ENCODE measurements around the gene HS6ST3. TPM values are rescaled to one million over a fixed set of nuclear protein-coding genes. Genes with fewer than 3 reads are reported as not detected.

Gene HS6ST3
- total RNA-seq, 3 donors from 2014 or later: not detected

GRCh38 chr13:96444676-96445075 is 354.8 kb downstream of the HS6ST3 start:
- no peaks in the 10 kb centered on the region for H3K4me1 Mint-ChIP-seq (ENCODE audit: low read depth)
- peaks cover 11% of the 10 kb centered on the region for H3K9me3 Mint-ChIP-seq
- H3K27me3 Mint-ChIP-seq (ENCODE audit: low read depth): no peaks in the 10 kb centered on the region
- H3K4me3 Mint-ChIP-seq: no peak overlapping the region
- H3K36me3 Mint-ChIP-seq (ENCODE audit: insufficient read depth): no peaks in the 10 kb centered on the region
- DNase-seq: no peak
- ATAC-seq: no peak

- no peak for ATAC-seq
- Mint-ChIP-seq H3K27me3 (ENCODE audit: low read depth) (no peaks in the 10 kb centered on the region), H3K4me1 (ENCODE audit: low read depth) (no peaks in the 10 kb centered on the region), H3K36me3 (ENCODE audit: insufficient read depth) (no peaks in the 10 kb centered on the region), H3K9me3 (peaks cover under 1% of the 10 kb centered on the region), H3K4me3 (no peak overlapping the region)
- no peak for DNase-seq
These were observed 360.0 kb downstream of the HS6ST3 start for GRCh38 chr13:96449920-96450319.

DNA sequence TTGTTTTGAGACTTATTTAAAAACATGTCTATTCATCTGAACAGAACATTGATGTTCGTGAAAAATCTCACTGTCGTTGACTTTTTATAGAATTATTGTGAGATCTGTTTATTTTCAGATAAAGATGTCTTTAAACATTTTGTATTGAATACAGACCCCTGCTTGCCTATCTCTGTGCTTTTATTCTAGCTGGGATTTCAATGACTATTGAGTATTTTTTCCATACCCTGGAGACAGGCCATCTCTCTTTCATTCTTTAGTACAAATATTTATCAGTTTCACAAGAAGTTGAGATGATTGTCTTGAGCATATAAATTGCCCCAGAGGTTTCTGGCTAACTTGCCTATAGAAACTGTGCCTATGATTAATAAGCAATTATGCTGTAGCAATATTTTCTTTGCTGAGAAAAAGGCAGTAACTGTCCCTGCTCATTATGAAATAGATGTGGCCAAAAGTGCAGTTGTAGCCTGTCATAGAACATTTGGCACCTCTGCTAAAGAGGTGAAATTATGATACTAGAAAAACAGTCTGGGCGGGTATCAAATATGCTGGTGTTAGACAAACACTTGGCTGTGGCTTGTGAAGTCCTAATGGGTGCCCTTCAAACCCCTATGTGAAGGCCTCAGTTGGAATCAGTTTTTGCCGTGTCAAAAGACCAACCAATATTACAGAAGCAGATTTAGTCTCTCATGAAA is 360.6 kb downstream of the HS6ST3 start:
- Mint-ChIP-seq H3K4me1 (ENCODE audit: low read depth) (no peaks in the 10 kb centered on the region), H3K27me3 (ENCODE audit: low read depth) (no peaks in the 10 kb centered on the region), H3K36me3 (ENCODE audit: insufficient read depth) (no peaks in the 10 kb centered on the region), H3K4me3 (no peak overlapping the region), H3K9me3 (no peaks in the 10 kb centered on the region)
- DNase-seq (no peak), ATAC-seq (no peak)

GRCh38 chr13:96454466-96454865 is 364.6 kb downstream of the HS6ST3 start:
- no peak for DNase-seq
- H3K36me3 Mint-ChIP-seq (ENCODE audit: insufficient read depth): no peaks in the 10 kb centered on the region
- H3K4me3 Mint-ChIP-seq: no peak overlapping the region
- H3K4me1 Mint-ChIP-seq (ENCODE audit: low read depth): no peaks in the 10 kb centered on the region
- H3K9me3 Mint-ChIP-seq: no peaks in the 10 kb centered on the region
- no peak for ATAC-seq
- no peaks in the 10 kb centered on the region for H3K27me3 Mint-ChIP-seq (ENCODE audit: low read depth)

DNA sequence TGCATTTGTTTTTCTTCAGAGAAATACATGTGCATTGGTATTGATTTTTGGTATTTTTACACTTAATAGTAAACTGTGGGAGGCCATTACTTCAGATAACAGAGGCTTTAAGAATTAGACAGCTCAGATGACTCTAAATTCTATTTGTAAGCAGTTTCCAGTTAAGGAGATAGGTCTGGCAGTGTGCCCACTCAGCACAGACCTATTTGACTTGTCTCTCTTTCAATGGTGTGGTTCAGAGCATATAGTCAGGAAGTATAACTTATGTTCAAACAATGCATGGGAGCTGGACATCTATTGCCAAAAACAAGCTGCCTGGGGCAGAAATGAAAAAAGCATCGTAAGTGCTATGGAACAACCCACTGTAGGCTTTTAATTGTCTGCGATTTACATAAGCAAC is 370.7 kb downstream of the HS6ST3 start:
- DNase-seq (no peak), ATAC-seq (no peak)
- Mint-ChIP-seq H3K4me1 (ENCODE audit: low read depth) (no peaks in the 10 kb centered on the region), H3K9me3 (peaks cover 3% of the 10 kb centered on the region), H3K4me3 (no peak overlapping the region), H3K36me3 (ENCODE audit: insufficient read depth) (no peaks in the 10 kb centered on the region), H3K27me3 (ENCODE audit: low read depth) (no peaks in the 10 kb centered on the region)

- no peak for ATAC-seq
- Mint-ChIP-seq H3K27me3 (ENCODE audit: low read depth) (no peaks in the 10 kb centered on the region), H3K36me3 (ENCODE audit: insufficient read depth) (no peaks in the 10 kb centered on the region), H3K4me1 (ENCODE audit: low read depth) (no peaks in the 10 kb centered on the region), H3K9me3 (peaks cover 16% of the 10 kb centered on the region), H3K4me3 (no peak overlapping the region)
- DNase-seq: no peak
These were observed 383.7 kb downstream of the HS6ST3 start for GRCh38 chr13:96473526-96474180.

- Mint-ChIP-seq H3K4me1 (ENCODE audit: low read depth) (no peaks in the 10 kb centered on the region), H3K9me3 (peaks cover 14% of the 10 kb centered on the region), H3K4me3 (no peak overlapping the region), H3K36me3 (ENCODE audit: insufficient read depth) (no peaks in the 10 kb centered on the region), H3K27me3 (ENCODE audit: low read depth) (no peaks in the 10 kb centered on the region)
- ATAC-seq (no peak), DNase-seq (no peak)
These were observed 384.3 kb downstream of the HS6ST3 start for GRCh38 chr13:96474181-96474557.

DNA sequence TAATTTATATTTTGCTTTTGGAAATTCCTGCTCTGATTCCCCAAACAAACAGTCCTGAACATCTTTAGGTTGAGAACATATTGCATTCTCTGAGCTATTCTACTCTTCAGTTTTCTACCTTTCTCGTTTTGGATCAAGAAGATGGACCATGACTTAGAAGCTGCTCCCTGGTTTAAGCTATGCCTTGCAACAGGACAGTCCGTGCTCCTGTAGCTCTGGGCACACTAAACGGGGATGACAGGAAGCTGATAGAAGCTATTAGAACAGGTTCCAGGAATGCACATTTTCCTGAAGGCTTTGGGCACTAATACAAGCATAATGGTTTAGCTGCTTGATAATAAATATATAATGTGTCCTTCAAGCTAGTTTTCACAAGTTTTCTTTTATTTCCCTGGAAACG is 385.2 kb downstream of the HS6ST3 start:
- H3K4me1 Mint-ChIP-seq (ENCODE audit: low read depth): no peaks in the 10 kb centered on the region
- no peaks in the 10 kb centered on the region for H3K36me3 Mint-ChIP-seq (ENCODE audit: insufficient read depth)
- H3K27me3 Mint-ChIP-seq (ENCODE audit: low read depth): no peaks in the 10 kb centered on the region
- no peak for ATAC-seq
- no peak for DNase-seq
- no peak overlapping the region for H3K4me3 Mint-ChIP-seq
- H3K9me3 Mint-ChIP-seq: peaks cover 9% of the 10 kb centered on the region

- ATAC-seq (no peak), DNase-seq (no peak)
These were observed 391.6 kb downstream of the HS6ST3 start for GRCh38 chr13:96481482-96481881.

DNA sequence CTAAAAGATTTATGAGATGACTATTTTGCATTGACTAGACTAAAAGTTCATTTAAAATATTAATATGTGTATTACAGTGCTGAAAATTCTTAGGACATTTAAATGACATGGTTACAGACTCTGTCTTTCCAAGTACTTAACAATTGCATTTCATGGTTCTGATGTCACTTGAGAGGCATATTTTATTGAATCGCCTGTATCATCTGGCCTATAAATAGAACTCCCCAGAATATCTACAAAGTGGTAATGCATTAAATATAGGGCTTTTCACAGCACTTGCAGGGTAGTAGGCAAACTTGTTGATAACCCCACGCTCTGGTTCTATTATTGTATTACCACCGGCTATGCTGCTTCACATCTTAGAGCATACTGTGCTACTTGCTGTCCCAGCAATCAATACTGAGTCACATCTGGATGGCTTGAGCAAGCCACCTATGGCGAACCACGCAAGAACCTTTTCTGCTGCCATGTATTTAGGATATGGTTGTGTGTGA is 400.6 kb downstream of the HS6ST3 start:
- ATAC-seq: no peak
- H3K27me3 Mint-ChIP-seq (ENCODE audit: low read depth): no peaks in the 10 kb centered on the region
- no peaks in the 10 kb centered on the region for H3K4me1 Mint-ChIP-seq (ENCODE audit: low read depth)
- no peak for DNase-seq
- H3K36me3 Mint-ChIP-seq (ENCODE audit: insufficient read depth): no peaks in the 10 kb centered on the region
- no peak overlapping the region for H3K4me3 Mint-ChIP-seq
- H3K9me3 Mint-ChIP-seq: peaks cover 6% of the 10 kb centered on the region

More at GRCh38 chr13:96481482-96481881, 391.6 kb downstream of the HS6ST3 start:
- Mint-ChIP-seq H3K9me3 (peaks cover 6% of the 10 kb centered on the region), H3K4me1 (ENCODE audit: low read depth) (no peaks in the 10 kb centered on the region), H3K36me3 (ENCODE audit: insufficient read depth) (no peaks in the 10 kb centered on the region), H3K4me3 (no peak overlapping the region), H3K27me3 (ENCODE audit: low read depth) (no peaks in the 10 kb centered on the region)

- no peaks in the 10 kb centered on the region for H3K4me1 Mint-ChIP-seq (ENCODE audit: low read depth)
These were observed 401.2 kb downstream of the HS6ST3 start for GRCh38 chr13:96491103-96491502.

GRCh38 chr13:96492766-96493165 is 402.9 kb downstream of the HS6ST3 start:
- Mint-ChIP-seq H3K36me3 (ENCODE audit: insufficient read depth) (no peaks in the 10 kb centered on the region), H3K27me3 (ENCODE audit: low read depth) (no peaks in the 10 kb centered on the region), H3K4me3 (no peak overlapping the region), H3K9me3 (peaks cover 10% of the 10 kb centered on the region), H3K4me1 (ENCODE audit: low read depth) (no peaks in the 10 kb centered on the region)
- ATAC-seq (no peak), DNase-seq (no peak)

More at GRCh38 chr13:96491103-96491502, 401.2 kb downstream of the HS6ST3 start:
- peaks cover 6% of the 10 kb centered on the region for H3K9me3 Mint-ChIP-seq
- H3K27me3 Mint-ChIP-seq (ENCODE audit: low read depth): no peaks in the 10 kb centered on the region
- ATAC-seq: no peak
- no peak overlapping the region for H3K4me3 Mint-ChIP-seq
- no peaks in the 10 kb centered on the region for H3K36me3 Mint-ChIP-seq (ENCODE audit: insufficient read depth)
- no peak for DNase-seq

DNA sequence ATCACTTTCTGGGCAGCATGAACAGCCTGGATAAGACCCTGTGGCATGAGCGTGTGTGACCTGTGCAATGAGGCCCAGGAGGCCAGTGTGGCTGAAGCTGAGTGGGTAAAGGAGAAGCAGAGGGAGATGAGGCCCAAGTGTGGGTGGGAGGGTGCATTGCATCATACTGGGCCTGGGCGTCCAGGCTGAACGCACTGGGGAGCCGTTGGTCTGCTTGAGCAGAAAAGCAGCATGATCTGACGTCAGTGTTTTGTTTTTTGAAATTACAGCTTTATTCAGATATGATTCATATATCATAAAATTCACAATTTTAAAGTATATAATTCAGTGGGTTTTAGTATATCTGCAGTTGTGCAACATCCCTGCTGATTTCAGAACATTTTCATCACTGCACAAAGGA is 409.7 kb downstream of the HS6ST3 start:
- DNase-seq (no peak), ATAC-seq (no peak)
- Mint-ChIP-seq H3K4me1 (ENCODE audit: low read depth) (no peaks in the 10 kb centered on the region), H3K27me3 (ENCODE audit: low read depth) (no peaks in the 10 kb centered on the region), H3K36me3 (ENCODE audit: insufficient read depth) (no peaks in the 10 kb centered on the region), H3K9me3 (peaks cover 9% of the 10 kb centered on the region), H3K4me3 (no peak overlapping the region)

- DNase-seq (no peak), ATAC-seq (no peak)
- no peaks in the 10 kb centered on the region for H3K36me3 Mint-ChIP-seq (ENCODE audit: insufficient read depth)
- peaks cover 5% of the 10 kb centered on the region for H3K9me3 Mint-ChIP-seq
- no peaks in the 10 kb centered on the region for H3K27me3 Mint-ChIP-seq (ENCODE audit: low read depth)
- no peak overlapping the region for H3K4me3 Mint-ChIP-seq
- no peaks in the 10 kb centered on the region for H3K4me1 Mint-ChIP-seq (ENCODE audit: low read depth)
These were observed 411.0 kb downstream of the HS6ST3 start for GRCh38 chr13:96500953-96501352.

DNA sequence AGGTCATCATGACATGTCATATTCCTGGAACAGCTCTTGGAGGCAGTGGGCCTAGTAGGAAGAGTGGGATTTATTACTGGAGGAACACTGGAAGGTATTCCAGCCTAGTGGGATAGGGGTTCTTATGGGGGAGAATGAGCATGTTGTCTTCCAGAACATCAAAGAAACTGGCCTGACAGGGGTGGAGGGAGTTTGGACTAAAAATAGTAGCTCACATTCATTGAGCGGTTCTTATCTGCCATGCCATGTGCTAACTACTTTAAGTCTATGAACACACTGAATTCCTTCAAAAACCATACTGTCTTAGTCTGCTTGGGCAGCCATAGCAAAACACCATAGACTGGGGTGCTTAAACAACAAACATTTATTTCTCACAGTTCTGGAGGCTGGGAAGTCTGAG is 413.6 kb downstream of the HS6ST3 start:
- Mint-ChIP-seq H3K27me3 (ENCODE audit: low read depth) (no peaks in the 10 kb centered on the region), H3K4me3 (no peak overlapping the region), H3K36me3 (ENCODE audit: insufficient read depth) (no peaks in the 10 kb centered on the region), H3K4me1 (ENCODE audit: low read depth) (no peaks in the 10 kb centered on the region), H3K9me3 (no peaks in the 10 kb centered on the region)
- DNase-seq (no peak), ATAC-seq (no peak)
